GM23248 (cell line): ENCODE measurements around the gene PRR23B. TPM values are rescaled to one million over a fixed set of nuclear protein-coding genes. Genes with fewer than 3 reads are reported as not detected.
"Not testable (repeated sequence)": the region's sequence is repeated elsewhere in the genome, so short reads cannot be mapped to it uniquely, and the experiment has no call there.

ENCODE experiments used
- DNase-seq: peaks from one replicate; pipeline ENCODE4 v3.0.0-alpha.2; 2015
- H2AFZ ChIP-seq: fragments of 200-600 bp; sonication (generic); 2 replicates; pipeline ENCODE4 v1.6.1; 2016; ENCODE audit warnings: antibody characterized with exemption
- H3F3A ChIP-seq: fragments of 200-600 bp; sonication (generic); 2 replicates; pipeline ENCODE4 v1.6.1; 2016; ENCODE audit warnings: mild to moderate bottlenecking, antibody characterized with exemption, mixed run types; ENCODE audit not compliant: insufficient read depth
- H3K27ac ChIP-seq: fragments of 200-600 bp; sonication (generic); 2 replicates; pipeline ENCODE4 v1.5.1; 2016; ENCODE audit warnings: mild to moderate bottlenecking
- H3K27me3 ChIP-seq: fragments of 200-600 bp; sonication (generic); replicated peaks from 2 replicates; pipeline ENCODE4 v1.6.1; 2016; ENCODE audit warnings: mild to moderate bottlenecking; ENCODE audit not compliant: insufficient read depth
- H3K36me3 ChIP-seq: fragments of 200-600 bp; sonication (generic); 2 replicates; pipeline ENCODE4 v1.6.1; 2016; ENCODE audit warnings: low read depth, mild to moderate bottlenecking
- H3K4me1 ChIP-seq: fragments of 200-600 bp; sonication (generic); 2 replicates; pipeline ENCODE4 v1.6.1; 2016; ENCODE audit warnings: mild to moderate bottlenecking; ENCODE audit not compliant: insufficient read depth
- H3K4me2 ChIP-seq: fragments of 200-600 bp; sonication (generic); one replicate; pipeline ENCODE4 v1.6.1; 2016; ENCODE audit warnings: mild to moderate bottlenecking; ENCODE audit not compliant: unreplicated experiment
- H3K4me3 ChIP-seq: fragments of 200-600 bp; sonication (generic); 2 replicates; pipeline ENCODE4 v1.5.1; 2016; ENCODE audit warnings: mild to moderate bottlenecking
- H3K79me2 ChIP-seq: fragments of 200-600 bp; sonication (generic); 2 replicates; pipeline ENCODE4 v1.6.1; 2016; ENCODE audit warnings: mild to moderate bottlenecking; ENCODE audit not compliant: insufficient read depth
- H3K9ac ChIP-seq: fragments of 200-600 bp; sonication (generic); 2 replicates; pipeline ENCODE4 v1.6.1; 2016; ENCODE audit warnings: mild to moderate bottlenecking
- H3K9me2 ChIP-seq: fragments of 200-600 bp; sonication (generic); 2 replicates; pipeline ENCODE4 v1.6.1; 2016; ENCODE audit warnings: mixed run types, mild to moderate bottlenecking, moderate library complexity; ENCODE audit not compliant: insufficient read depth
- H3K9me3 ChIP-seq: fragments of 200-600 bp; sonication (generic); one replicate; pipeline ENCODE4 v1.6.1; 2017; ENCODE audit warnings: low read depth
- H4K20me1 ChIP-seq: fragments of 200-600 bp; sonication (generic); 2 replicates; pipeline ENCODE4 v1.6.0; 2016; ENCODE audit not compliant: insufficient read depth
- EZH2 ChIP-seq: fragments of 200-600 bp; sonication (generic); IDR thresholded peaks from 2 replicates; pipeline ENCODE4 v1.6.1; 2018; ENCODE audit warnings: antibody characterized with exemption, mild to moderate bottlenecking; ENCODE audit not compliant: insufficient read depth, poor library complexity, severe bottlenecking
- EZH2phosphoT487 ChIP-seq: fragments of 200-600 bp; sonication (generic); IDR thresholded peaks from 2 replicates; pipeline ENCODE4 v1.6.1; 2018; ENCODE audit warnings: antibody characterized with exemption, moderate library complexity, mild to moderate bottlenecking, low read depth; ENCODE audit not compliant: insufficient read depth
- WGBS, 2 experiments: methylation state at CpG; one replicate each; pipeline ENCODE4 v1.1.6; 2015 to 2017; ENCODE audit warnings: low lambda C conversion rate in 2 of 2, low coverage in 1 of 2; ENCODE audit errors: missing lambda C conversion rate in 2 of 2; 5-methylcytosine and 5-hydroxymethylcytosine counted together
- in situ Hi-C: fragments of 300-500 bp; cut with MboI; formaldehyde crosslinking; loops from 2 replicates; pipeline ENCODE4 v1.15.0; 2020
- polyA plus RNA-seq: library from polyadenylated mRNA; unstranded; fragments of >200 nt; fragmentation: Nextera tagmentation; extraction: Ambion mirVana; gene quantifications from 2 replicates; pipeline ENCODE4 v1.2.1, GENCODE V29; 2016
- total RNA-seq: library from RNA; depleted of rRNA; stranded (reverse); fragments of >200 nt; shearing (Covaris generic); gene quantifications from 2 replicates; pipeline ENCODE4 v1.2.3, GENCODE V29; 2014

PRR23B gene
- total and polyA plus RNA-seq, 2 experiments from 2014 or later = not detected

GRCh38 chr3:139043554-139044365 lies 23.0 kb upstream of the PRR23B start:
- no peak for DNase-seq
- Histone ChIP-seq H3F3A (no peaks in the 10 kb centered on the region), H3K4me3 (no peak overlapping the region), H3K9ac (no peak overlapping the region), H3K79me2 (no peaks in the 10 kb centered on the region), H3K9me3 (no peaks in the 10 kb centered on the region), H3K27ac (no peak overlapping the region), H3K27me3 (no peaks in the 10 kb centered on the region), H3K4me2 (no peak overlapping the region), H3K36me3 (no peaks in the 10 kb centered on the region), H2AFZ (no peak overlapping the region), H3K4me1 (no peaks in the 10 kb centered on the region), H3K9me2 (no peaks in the 10 kb centered on the region), H4K20me1 (no peaks in the 10 kb centered on the region)
- in situ Hi-C loops = no loop called here
- 71 to 77% methylated on average over 44 to 46 of the region's 50 CpGs for WGBS, 2 experiments
- no peak for TF ChIP-seq EZH2phosphoT487
- TF ChIP-seq EZH2 = no peak

GRCh38 chr3:139037478-139037877 lies 16.8 kb upstream of the PRR23B start:
- H3K9me2 ChIP-seq = no peaks in the 10 kb centered on the region
- no peak for DNase-seq
- in situ Hi-C loops = no loop called here
- H3K4me2 ChIP-seq = no peak overlapping the region
- H3K4me3 ChIP-seq = no peak overlapping the region
- no peak overlapping the region for H3K9ac ChIP-seq
- H2AFZ ChIP-seq = no peak overlapping the region
- no peak overlapping the region for H3K27ac ChIP-seq
- no peaks in the 10 kb centered on the region for H4K20me1 ChIP-seq
- WGBS, 2 experiments = 47 to 52% methylated on average over 6 of the region's 6 CpGs
- H3K36me3 ChIP-seq = no peaks in the 10 kb centered on the region
- H3F3A ChIP-seq = no peaks in the 10 kb centered on the region
- H3K79me2 ChIP-seq = no peaks in the 10 kb centered on the region
- H3K27me3 ChIP-seq = no peaks in the 10 kb centered on the region
- no peak for TF ChIP-seq EZH2
- no peak for TF ChIP-seq EZH2phosphoT487
- no peaks in the 10 kb centered on the region for H3K4me1 ChIP-seq
- no peaks in the 10 kb centered on the region for H3K9me3 ChIP-seq

- Histone ChIP-seq H3K9ac (no peak overlapping the region), H3K27ac (no peak overlapping the region), H2AFZ (no peak overlapping the region), H3K79me2 (no peaks in the 10 kb centered on the region), H3K4me2 (no peak overlapping the region), H3K27me3 (no peaks in the 10 kb centered on the region), H4K20me1 (no peaks in the 10 kb centered on the region), H3F3A (no peaks in the 10 kb centered on the region), H3K9me2 (no peaks in the 10 kb centered on the region), H3K4me1 (no peaks in the 10 kb centered on the region), H3K36me3 (no peaks in the 10 kb centered on the region), H3K4me3 (no peak overlapping the region), H3K9me3 (no peaks in the 10 kb centered on the region)
- TF ChIP-seq EZH2 (no peak), EZH2phosphoT487 (no peak)
- 16 to 18% methylated on average over 2 of the region's 2 CpGs for WGBS, 2 experiments
- in situ Hi-C loops = no loop called here
- no peak for DNase-seq
Measured at GRCh38 chr3:139032326-139033002, 11.7 kb upstream of the PRR23B start.

GRCh38 chr3:139030576-139030975 lies 9.8 kb upstream of the PRR23B start:
- in situ Hi-C loops, H3K27me3 ChIP-seq, H3K9ac ChIP-seq: not testable (repeated sequence)

More at GRCh38 chr3:139030576-139030975, 9.8 kb upstream of the PRR23B start:
- H3K9me2 ChIP-seq, H4K20me1 ChIP-seq, H3K9me3 ChIP-seq, H3K4me2 ChIP-seq, H3K4me1 ChIP-seq, H3K79me2 ChIP-seq, H2AFZ ChIP-seq, H3K36me3 ChIP-seq, DNase-seq, H3K27ac ChIP-seq, H3K4me3 ChIP-seq, H3F3A ChIP-seq: not testable (repeated sequence)
